ENCODE measurements around the gene MKRN3.

MKRN3 gene

GRCh38 chr15:23565395-23566070 is at the start of gene MKRN3:
MKRN3 (plus strand) TSS chr15:23565674; CDS start chr15:23565783, 109 bp downstream.
- peak; percentile 43 for DNase-seq

GRCh38 chr15:23516866-23517265 is 48.6 kb upstream of the MKRN3 start:
- DNase-seq, result no peak

GRCh38 chr15:23518104-23518503 is 47.4 kb upstream of the MKRN3 start:
- DNase-seq, result no peak

GRCh38 chr15:23524816-23525215 is 40.7 kb upstream of the MKRN3 start:
- DNase-seq, result no peak

GRCh38 chr15:23529891-23530290 is 35.6 kb upstream of the MKRN3 start:
- DNase-seq, result no peak

- DNase-seq, result no peak
These were observed 33.5 kb upstream of the MKRN3 start for GRCh38 chr15:23532024-23532423.

- DNase-seq, result no peak
These were observed 28.8 kb upstream of the MKRN3 start for GRCh38 chr15:23536659-23537058.

- DNase-seq, result no peak
These were observed 26.8 kb upstream of the MKRN3 start for GRCh38 chr15:23538648-23539047.

GRCh38 chr15:23539892-23540291 is 25.6 kb upstream of the MKRN3 start:
- no peak for DNase-seq

- DNase-seq, result no peak
These were observed 19.3 kb upstream of the MKRN3 start for GRCh38 chr15:23546158-23546557.

GRCh38 chr15:23548071-23548470 is 17.4 kb upstream of the MKRN3 start:
- DNase-seq, result no peak

- DNase-seq, result no peak
These were observed 3.6 kb upstream of the MKRN3 start for GRCh38 chr15:23561914-23562313.

GRCh38 chr15:23564821-23565394 is 566 bp upstream of the MKRN3 start:
- DNase-seq, result no peak

GRCh38 chr15:23566071-23566554 is 639 bp downstream of the MKRN3 start:
- DNase-seq, result peak; percentile 32

GRCh38 chr15:23566651-23567050 is 1.2 kb downstream of the MKRN3 start:
- no peak for DNase-seq

- no peak for DNase-seq
These were observed 2.4 kb downstream of the MKRN3 start for GRCh38 chr15:23567921-23568320.

- no peak for DNase-seq
These were observed 3.9 kb downstream of the MKRN3 start for GRCh38 chr15:23569151-23569925.

- no peak for DNase-seq
These were observed 5.0 kb downstream of the MKRN3 start for GRCh38 chr15:23570486-23570885.

- DNase-seq, result no peak
These were observed 7.4 kb downstream of the MKRN3 start for GRCh38 chr15:23572844-23573243.

- no peak for DNase-seq
These were observed 9.3 kb downstream of the MKRN3 start for GRCh38 chr15:23574742-23575141.

- DNase-seq, result no peak
These were observed 10.6 kb downstream of the MKRN3 start for GRCh38 chr15:23576061-23576460.

- no peak for DNase-seq
These were observed 13.2 kb downstream of the MKRN3 start for GRCh38 chr15:23578521-23579150.

GRCh38 chr15:23588268-23588667 is 22.8 kb downstream of the MKRN3 start:
- DNase-seq, result no peak
